GM12892 (cell line): ENCODE results near the gene LKAAEAR1.

Source experiments
- POLR2AphosphoS5 ChIP-seq: IDR thresholded peaks from 2 replicates; pipeline ENCODE4 v1.6.1; 2011; ENCODE audit warnings: low read depth, low read length, control low read depth
- TAF1 ChIP-seq: IDR thresholded peaks from 2 replicates; pipeline ENCODE4 v1.6.1; 2011; ENCODE audit warnings: low read depth, mild to moderate bottlenecking, control low read depth, low read length, borderline replicate concordance

DNA sequence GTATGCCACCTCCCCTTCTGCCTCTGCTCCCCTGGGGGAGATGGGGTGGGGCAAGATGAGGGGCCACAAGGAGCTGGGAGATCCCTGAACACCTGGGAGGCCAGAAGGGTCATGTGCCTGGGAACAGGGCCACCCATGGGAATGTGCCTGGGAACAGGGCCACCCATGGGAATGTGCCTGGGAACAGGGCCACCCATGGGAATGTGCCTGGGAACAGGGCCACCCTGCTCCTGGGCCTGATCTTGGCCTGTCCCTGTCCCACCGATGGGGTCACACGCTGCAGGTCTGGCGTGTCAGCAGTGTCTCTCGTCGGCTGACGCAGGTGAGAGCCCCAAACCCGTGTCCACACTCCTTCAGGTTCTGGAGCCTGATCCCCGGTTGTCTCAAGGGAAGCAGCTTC is 9.2 kb downstream of the LKAAEAR1 start:
- TF ChIP-seq TAF1 (no peak), POLR2AphosphoS5 (no peak)
